Upper lobe of right lung (tissue), 1 donor: Measurements from ENCODE around the gene HNRNPUL2. TPM values are rescaled to one million over a fixed set of nuclear protein-coding genes. Genes with fewer than 3 reads are reported as not detected.

Source experiments
- ATAC-seq: fragments of 200-7000 bp; cut with Tn5 transposase; one replicate; pipeline ENCODE4 v1.9.1; 2020; ENCODE audit warnings: mild to moderate bottlenecking, moderate library complexity
- DNase-seq: peaks from one replicate; pipeline ENCODE4 v3.0.0-alpha.2; 2020
- H3K27ac ChIP-seq: fragments of 200-600 bp; one replicate; pipeline ENCODE4 v1.8.0; 2022
- H3K27me3 ChIP-seq: fragments of 200-600 bp; one replicate; pipeline ENCODE4 v1.8.0; 2022; ENCODE audit warnings: mild to moderate bottlenecking
- H3K36me3 ChIP-seq: fragments of 200-600 bp; one replicate; pipeline ENCODE4 v1.8.0; 2022
- H3K4me1 ChIP-seq: fragments of 200-600 bp; one replicate; pipeline ENCODE4 v1.8.0; 2022
- H3K4me3 ChIP-seq: fragments of 200-600 bp; one replicate; pipeline ENCODE4 v1.8.0; 2022; ENCODE audit warnings: mild to moderate bottlenecking
- H3K9me3 ChIP-seq: fragments of 200-600 bp; one replicate; pipeline ENCODE4 v1.8.0; 2022
- intact Hi-C: fragments of 100-400 bp; cut with DNase I; formaldehyde crosslinking; loops from one replicate; pipeline ENCODE4 v1.11.0; 2022
- total RNA-seq: library from RNA; stranded (reverse); fragmentation: NEBNext Ultra II Directional; extraction: Animal tissue kit (Norgen Biotek cat#: 25700); gene quantifications from one replicate; pipeline ENCODE4 v1.2.1, GENCODE V29; 2021
- TF ChIP-seq, protein P1 (sequence below): fragments of 200-600 bp; IDR thresholded peaks from one replicate; pipeline ENCODE4 v1.8.0; 2022; ENCODE audit warnings: antibody characterized with exemption
- donor health status: DM: no; HTN: yes; CAD: no; lungs with severe emphysema.

Gene HNRNPUL2
- total RNA-seq, 1 donor from 2014 or later: 43.1 TPM

DNA sequence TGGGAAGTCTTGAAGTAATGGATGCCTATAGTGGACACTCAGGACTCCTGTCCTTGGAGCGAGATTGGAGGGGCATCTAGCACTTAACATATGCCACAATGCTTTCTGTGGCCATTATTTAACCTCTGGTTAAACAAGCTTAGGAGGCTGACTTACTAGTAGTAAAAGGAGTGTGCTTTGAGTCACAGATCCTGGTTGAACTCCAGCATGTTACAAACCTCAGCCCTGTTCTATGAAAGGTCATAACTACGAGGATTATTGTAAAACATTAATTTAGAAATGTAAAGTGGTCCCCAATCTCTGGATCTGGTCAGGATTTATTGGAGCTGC is 54.1 kb downstream of the HNRNPUL2 start:
- TF ChIP-seq, protein P1, sequence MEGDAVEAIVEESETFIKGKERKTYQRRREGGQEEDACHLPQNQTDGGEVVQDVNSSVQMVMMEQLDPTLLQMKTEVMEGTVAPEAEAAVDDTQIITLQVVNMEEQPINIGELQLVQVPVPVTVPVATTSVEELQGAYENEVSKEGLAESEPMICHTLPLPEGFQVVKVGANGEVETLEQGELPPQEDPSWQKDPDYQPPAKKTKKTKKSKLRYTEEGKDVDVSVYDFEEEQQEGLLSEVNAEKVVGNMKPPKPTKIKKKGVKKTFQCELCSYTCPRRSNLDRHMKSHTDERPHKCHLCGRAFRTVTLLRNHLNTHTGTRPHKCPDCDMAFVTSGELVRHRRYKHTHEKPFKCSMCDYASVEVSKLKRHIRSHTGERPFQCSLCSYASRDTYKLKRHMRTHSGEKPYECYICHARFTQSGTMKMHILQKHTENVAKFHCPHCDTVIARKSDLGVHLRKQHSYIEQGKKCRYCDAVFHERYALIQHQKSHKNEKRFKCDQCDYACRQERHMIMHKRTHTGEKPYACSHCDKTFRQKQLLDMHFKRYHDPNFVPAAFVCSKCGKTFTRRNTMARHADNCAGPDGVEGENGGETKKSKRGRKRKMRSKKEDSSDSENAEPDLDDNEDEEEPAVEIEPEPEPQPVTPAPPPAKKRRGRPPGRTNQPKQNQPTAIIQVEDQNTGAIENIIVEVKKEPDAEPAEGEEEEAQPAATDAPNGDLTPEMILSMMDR: no peak
- Histone ChIP-seq H3K27me3 (no peaks in the 10 kb centered on the region), H3K36me3 (peaks cover 43% of the 10 kb centered on the region), H3K4me3 (no peak overlapping the region), H3K9me3 (no peaks in the 10 kb centered on the region), H3K27ac (no peak overlapping the region), H3K4me1 (peaks cover 31% of the 10 kb centered on the region)
- DNase-seq (no peak), ATAC-seq (no peak)
- intact Hi-C loops: no loop called here

DNA sequence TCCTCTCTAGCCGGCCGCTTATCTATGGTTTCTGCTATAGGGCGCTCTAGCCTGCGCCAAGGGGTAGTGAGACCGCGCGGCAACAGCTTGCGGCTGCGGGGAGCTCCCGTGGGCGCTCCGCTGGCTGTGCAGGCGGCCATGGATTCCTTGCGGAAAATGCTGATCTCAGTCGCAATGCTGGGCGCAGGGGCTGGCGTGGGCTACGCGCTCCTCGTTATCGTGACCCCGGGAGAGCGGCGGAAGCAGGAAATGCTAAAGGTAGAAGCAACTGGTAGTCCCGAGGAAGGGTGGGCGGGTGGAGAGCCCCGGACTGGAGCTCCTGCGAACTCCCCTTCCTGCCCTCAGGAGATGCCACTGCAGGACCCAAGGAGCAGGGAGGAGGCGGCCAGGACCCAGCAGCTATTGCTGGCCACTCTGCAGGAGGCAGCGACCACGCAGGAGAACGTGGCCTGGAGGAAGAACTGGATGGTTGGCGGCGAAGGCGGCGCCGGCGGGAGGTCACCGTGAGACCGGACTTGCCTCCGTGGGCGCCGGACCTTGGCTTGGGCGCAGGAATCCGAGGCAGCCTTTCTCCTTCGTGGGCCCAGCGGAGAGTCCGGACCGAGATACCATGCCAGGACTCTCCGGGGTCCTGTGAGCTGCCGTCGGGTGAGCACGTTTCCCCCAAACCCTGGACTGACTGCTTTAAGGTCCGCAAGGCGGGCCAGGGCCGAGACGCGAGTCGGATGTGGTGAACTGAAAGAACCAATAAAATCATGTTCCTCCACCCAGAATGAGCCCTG is 55.5 kb downstream of the HNRNPUL2 start, which contains the start of the genes LBHD1 and UQCC3:
LBHD1 (minus strand) TSS at position 660 of the 782 bp plus-strand sequence. CDS start 2,236 bp downstream, outside the sequence.
UQCC3 (plus strand) TSS at position 66 of the 782 bp plus-strand sequence; CDS start at position 139, 73 bp downstream.
- peak within 1 kb of the TSS; percentile 89 for H3K27ac ChIP-seq
- TF ChIP-seq, protein P1: no peak
- no peaks in the 10 kb centered on the region for H3K9me3 ChIP-seq
- intact Hi-C loops: no loop called here
- peak within 1 kb of the TSS; percentile 88 for H3K4me3 ChIP-seq
- ATAC-seq (peak; percentile 91), DNase-seq (peak; percentile 88)
- no peaks in the 10 kb centered on the region for H3K27me3 ChIP-seq
- H3K36me3 ChIP-seq: peaks cover 33% of the 10 kb centered on the region
- peaks cover 32% of the 10 kb centered on the region for H3K4me1 ChIP-seq

DNA sequence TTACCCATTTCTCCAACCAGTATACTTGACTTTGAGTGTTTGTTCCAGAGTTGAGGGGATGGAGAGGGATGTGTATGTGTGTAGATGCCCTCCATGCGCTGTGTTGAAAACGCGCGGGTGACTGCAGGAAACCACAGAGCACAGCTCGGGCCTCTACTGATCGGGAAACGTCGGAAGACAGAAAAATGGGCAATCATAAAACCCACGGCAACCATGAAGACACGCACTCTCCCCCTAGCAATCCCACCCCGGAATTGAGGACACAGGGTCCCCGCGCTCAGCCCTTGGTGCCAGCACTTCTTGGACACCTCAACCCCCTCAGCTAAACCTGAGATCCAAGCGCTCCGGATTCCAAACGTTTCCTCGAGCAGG is 56.0 kb downstream of the HNRNPUL2 start:
- TF ChIP-seq, protein P1: no peak
- peaks cover 33% of the 10 kb centered on the region for H3K36me3 ChIP-seq

DNA sequence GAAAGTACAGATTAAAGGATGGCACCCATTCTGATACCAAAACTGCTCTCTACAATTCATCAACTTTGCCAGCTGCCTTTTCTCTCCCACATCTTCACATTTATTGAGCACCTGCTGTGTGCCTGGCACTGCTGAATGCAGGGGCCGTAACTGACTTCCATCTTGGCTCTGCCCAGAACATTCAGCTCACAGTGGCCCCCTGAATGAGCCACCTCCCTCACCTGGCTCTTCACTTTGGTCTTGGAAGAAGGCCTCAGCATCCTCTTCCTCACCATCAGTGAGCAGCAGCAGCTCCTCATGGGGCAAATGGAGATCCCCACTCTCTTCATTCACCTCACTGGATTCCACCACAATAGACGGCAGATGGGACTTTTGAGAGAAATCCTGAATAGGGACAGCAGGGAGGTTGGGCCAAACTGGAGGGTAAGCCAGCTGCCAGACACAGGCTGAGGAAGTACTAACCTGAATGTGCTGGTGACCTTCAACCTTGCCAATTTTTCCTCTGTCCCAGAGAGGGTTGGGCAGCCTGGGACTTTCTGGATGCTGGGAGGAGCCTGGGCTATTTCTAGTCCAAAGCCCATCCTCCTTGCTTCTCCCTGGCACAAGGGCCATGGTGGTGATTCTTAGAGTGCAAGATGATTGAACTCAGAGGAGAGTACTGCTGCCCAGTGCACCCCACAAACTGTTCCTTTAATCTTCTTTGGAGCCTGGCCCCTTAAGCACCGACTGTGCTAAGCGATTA is 57.7 kb downstream of the HNRNPUL2 start:
- Histone ChIP-seq H3K4me1 (peaks cover 39% of the 10 kb centered on the region), H3K36me3 (peaks cover 22% of the 10 kb centered on the region), H3K27me3 (no peaks in the 10 kb centered on the region), H3K4me3 (no peak overlapping the region), H3K27ac (no peak overlapping the region), H3K9me3 (no peaks in the 10 kb centered on the region)
- intact Hi-C loops: no loop called here
- TF ChIP-seq, protein P1: no peak
- no peak for ATAC-seq
- no peak for DNase-seq

More for the DNA sequence above, 56.0 kb downstream of the HNRNPUL2 start:
- peaks cover 36% of the 10 kb centered on the region for H3K4me1 ChIP-seq
- peak overlapping the region; percentile 89 for H3K27ac ChIP-seq
- peak overlapping the region; percentile 88 for H3K4me3 ChIP-seq
- ATAC-seq (peak; percentile 47), DNase-seq (no peak)
- intact Hi-C loops: no loop called here
- H3K27me3 ChIP-seq: no peaks in the 10 kb centered on the region
- H3K9me3 ChIP-seq: no peaks in the 10 kb centered on the region

DNA sequence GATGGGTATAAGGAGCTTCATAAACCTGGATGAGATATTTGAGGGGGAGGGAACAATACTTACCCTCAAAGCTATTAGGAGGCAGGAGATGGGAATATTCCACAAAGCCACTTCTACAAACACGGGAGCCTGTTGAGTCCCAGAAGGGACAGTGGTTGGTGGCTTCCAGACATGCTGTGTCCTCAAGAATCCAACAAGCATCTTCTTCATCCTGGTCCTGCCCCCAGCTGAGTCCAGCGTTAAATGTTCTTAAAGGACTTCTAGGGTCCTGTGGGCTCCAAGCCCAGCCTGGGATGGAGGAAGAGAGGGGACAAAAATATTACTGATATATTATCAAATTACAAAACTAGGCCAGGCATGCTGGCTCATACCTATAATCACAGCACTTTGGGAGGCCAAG is 59.8 kb downstream of the HNRNPUL2 start:
- ATAC-seq: no peak
- Histone ChIP-seq H3K27ac (no peak overlapping the region), H3K4me1 (peaks cover 32% of the 10 kb centered on the region), H3K4me3 (no peak overlapping the region), H3K27me3 (no peaks in the 10 kb centered on the region), H3K9me3 (no peaks in the 10 kb centered on the region), H3K36me3 (peaks cover 21% of the 10 kb centered on the region)
- DNase-seq: no peak
- TF ChIP-seq, protein P1: no peak
- intact Hi-C loops: no loop called here
